ENCODE measurements around the gene SLC23A2.

The SLC23A2 gene

GRCh38 chr20:4920131-4920530, 81.2 kb downstream of the SLC23A2 start:
- TF ChIP-seq, protein P1, sequence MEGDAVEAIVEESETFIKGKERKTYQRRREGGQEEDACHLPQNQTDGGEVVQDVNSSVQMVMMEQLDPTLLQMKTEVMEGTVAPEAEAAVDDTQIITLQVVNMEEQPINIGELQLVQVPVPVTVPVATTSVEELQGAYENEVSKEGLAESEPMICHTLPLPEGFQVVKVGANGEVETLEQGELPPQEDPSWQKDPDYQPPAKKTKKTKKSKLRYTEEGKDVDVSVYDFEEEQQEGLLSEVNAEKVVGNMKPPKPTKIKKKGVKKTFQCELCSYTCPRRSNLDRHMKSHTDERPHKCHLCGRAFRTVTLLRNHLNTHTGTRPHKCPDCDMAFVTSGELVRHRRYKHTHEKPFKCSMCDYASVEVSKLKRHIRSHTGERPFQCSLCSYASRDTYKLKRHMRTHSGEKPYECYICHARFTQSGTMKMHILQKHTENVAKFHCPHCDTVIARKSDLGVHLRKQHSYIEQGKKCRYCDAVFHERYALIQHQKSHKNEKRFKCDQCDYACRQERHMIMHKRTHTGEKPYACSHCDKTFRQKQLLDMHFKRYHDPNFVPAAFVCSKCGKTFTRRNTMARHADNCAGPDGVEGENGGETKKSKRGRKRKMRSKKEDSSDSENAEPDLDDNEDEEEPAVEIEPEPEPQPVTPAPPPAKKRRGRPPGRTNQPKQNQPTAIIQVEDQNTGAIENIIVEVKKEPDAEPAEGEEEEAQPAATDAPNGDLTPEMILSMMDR (IDR thresholded peaks at IDR 0.05; ENCODE audit: control extremely low read depth, extremely low read depth, low read depth, missing control alignments): no peak
- ChIA-PET POLR2A (no interaction called here), CTCF (no interaction called here)
- DNase-seq (ENCODE audit: extremely low spot score): no peak

DNA sequence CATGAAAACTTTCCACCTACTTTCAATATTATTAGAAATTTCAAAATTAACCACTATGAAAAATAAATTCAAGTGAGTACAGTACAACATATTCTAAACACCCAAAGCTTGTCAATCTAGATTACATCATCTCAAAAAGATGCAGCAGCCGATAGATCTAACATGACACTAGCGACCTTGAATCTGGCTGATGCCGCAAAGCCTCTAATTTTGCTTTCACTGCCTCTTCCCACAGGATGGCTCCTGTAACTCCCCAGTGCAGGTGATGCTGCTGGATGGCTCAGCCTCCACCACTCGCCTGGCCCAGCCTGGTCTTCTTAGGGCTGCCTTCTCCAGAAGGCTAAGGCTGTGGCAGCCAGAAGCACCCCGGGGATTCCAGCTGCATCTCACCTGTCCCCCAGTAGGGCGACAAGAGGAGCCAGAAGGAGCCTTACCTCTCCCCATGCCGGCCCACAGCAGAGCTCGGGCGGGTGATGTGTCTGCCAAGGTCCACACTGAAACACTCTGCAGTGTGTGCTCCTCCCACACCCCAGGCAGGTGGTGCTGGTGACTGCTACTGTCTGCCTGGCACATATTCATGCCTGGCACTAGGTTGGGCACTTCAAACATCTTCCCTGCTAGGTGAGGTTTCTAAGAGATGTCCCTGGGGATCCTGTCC, 82.1 kb downstream of the SLC23A2 start:
- DNase-seq (ENCODE audit: extremely low spot score): no peak
- TF ChIP-seq, protein P1 (IDR thresholded peaks at IDR 0.05; ENCODE audit: control extremely low read depth, extremely low read depth, low read depth, missing control alignments): no peak
- POLR2A ChIA-PET: no interaction called here
- CTCF ChIA-PET: interaction anchor here (1.4 to 3.0 kb wide), 3 partner anchors 11 to 15 kb away, joined by 5 to 17 read pairs (median 9); no protein-coding TSS in a partner anchor

GRCh38 chr20:4918473-4918872, 82.8 kb downstream of the SLC23A2 start:
- CTCF ChIA-PET: interaction anchor here (1.2 to 3.0 kb wide), 4 partner anchors 10 to 32 kb away, joined by 3 to 17 read pairs (median 7); no protein-coding TSS in a partner anchor
- no peak for DNase-seq (ENCODE audit: extremely low spot score)
- POLR2A ChIA-PET: no interaction called here
- TF ChIP-seq, protein P1 (IDR thresholded peaks at IDR 0.05; ENCODE audit: control extremely low read depth, extremely low read depth, low read depth, missing control alignments): no peak

GRCh38 chr20:4916971-4917881, 84.1 kb downstream of the SLC23A2 start:
- CTCF ChIA-PET: interaction anchor here (0.8 to 3.0 kb wide), 9 partner anchors 9 to 39 kb away, joined by 3 to 17 read pairs (median 4); no protein-coding TSS in a partner anchor
- TF ChIP-seq, protein P1 (IDR thresholded peaks at IDR 0.05; ENCODE audit: control extremely low read depth, extremely low read depth, low read depth, missing control alignments): no peak
- POLR2A ChIA-PET: no interaction called here
- DNase-seq (ENCODE audit: extremely low spot score): no peak

GRCh38 chr20:4913147-4913546, 88.2 kb downstream of the SLC23A2 start:
- CTCF ChIA-PET: interaction anchor here (1.0 to 1.2 kb wide), 2 partner anchors 22 to 33 kb away, joined by 3 read pairs; no protein-coding TSS in a partner anchor
- no peak for DNase-seq (ENCODE audit: extremely low spot score)
- TF ChIP-seq, protein P1 (IDR thresholded peaks at IDR 0.05; ENCODE audit: control extremely low read depth, extremely low read depth, low read depth, missing control alignments): no peak
- POLR2A ChIA-PET: no interaction called here

DNA sequence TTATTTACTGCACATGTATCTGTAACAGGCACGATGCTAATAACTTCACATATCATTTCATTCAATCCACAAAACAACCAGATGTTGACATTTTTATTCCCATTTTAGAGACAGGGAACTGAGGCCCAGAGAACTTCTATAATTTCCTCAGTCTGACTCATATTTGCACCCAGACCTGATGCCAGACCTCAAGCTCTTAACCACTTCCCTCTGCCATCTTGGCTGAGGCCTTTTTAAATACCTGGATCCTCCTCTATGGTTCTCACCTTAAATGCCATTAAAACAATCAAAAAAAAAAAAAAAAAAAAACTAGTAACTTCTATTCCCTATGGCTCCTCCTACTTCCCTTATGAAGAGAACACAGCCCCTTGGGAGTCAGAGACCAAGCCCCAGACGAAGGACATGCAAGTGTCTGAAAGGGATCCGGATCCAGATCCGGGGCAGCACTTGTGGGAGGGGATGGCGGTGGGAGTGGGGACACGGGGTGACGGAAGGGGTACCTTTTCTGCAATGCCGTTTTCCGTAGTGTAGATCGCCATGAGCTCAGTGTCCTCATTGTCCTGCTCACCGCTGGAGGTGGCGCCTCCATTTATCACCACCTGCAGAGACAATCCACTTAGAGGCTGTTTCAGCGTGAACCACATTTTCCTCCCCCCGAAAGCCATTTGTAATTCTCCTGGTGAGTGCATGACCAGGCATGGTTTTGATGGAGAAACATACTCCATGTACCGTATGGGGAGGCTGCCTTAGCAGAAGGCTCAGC, 88.7 kb downstream of the SLC23A2 start:
- POLR2A ChIA-PET: no interaction called here
- TF ChIP-seq, protein P1 (IDR thresholded peaks at IDR 0.05; ENCODE audit: control extremely low read depth, extremely low read depth, low read depth, missing control alignments): no peak
- CTCF ChIA-PET: interaction anchor here (1.0 to 1.2 kb wide), 3 partner anchors 22 to 43 kb away, joined by 3 read pairs; no protein-coding TSS in a partner anchor
- DNase-seq (ENCODE audit: extremely low spot score): no peak
